Activated T-cell treated with anti-CD3 and anti-CD28 coated beads, Interleukin-2, amount 50 U/mL, for 72 hours (primary cell): ENCODE measurements around the gene CMTM8. TPM values are rescaled to one million over a fixed set of nuclear protein-coding genes. Genes with fewer than 3 reads are reported as not detected.
A peak's percentile ranks its signal among the peaks of the same experiment; 100 is the strongest.
"Not testable (repeated sequence)": the region's sequence is repeated elsewhere in the genome, so short reads cannot be mapped to it uniquely, and the experiment has no call there.

Experiments used
- ATAC-seq, 2 donors: fragments of 150-1000 bp; cut with Tn5 transposase; replicated peaks in 1 of 2; 2 replicates each; pipeline ENCODE4 v1.10.0; 2021; ENCODE audit warnings: moderate library complexity in 2 of 2, mild to moderate bottlenecking in 1 of 2
- DNase-seq, 2 donors: peaks; one replicate each; pipeline ENCODE4 v3.0.0; 2021 to 2022; ENCODE audit warnings: mixed read lengths in 1 of 2
- H3K27ac Mint-ChIP-seq: one replicate; pipeline ENCODE4 v1.8.0; 2022; ENCODE audit warnings: mild to moderate bottlenecking, moderate library complexity, mixed read lengths
- H3K27me3 Mint-ChIP-seq: one replicate; pipeline ENCODE4 v1.8.0; 2022; ENCODE audit warnings: low read depth, mixed read lengths
- H3K36me3 Mint-ChIP-seq, 2 donors: one replicate each; pipeline ENCODE4 v1.8.0; 2022; ENCODE audit warnings: mixed read lengths in 2 of 2, mild to moderate bottlenecking in 1 of 2; ENCODE audit not compliant: insufficient read depth in 2 of 2
- H3K4me1 Mint-ChIP-seq: one replicate; pipeline ENCODE4 v1.8.0; 2022; ENCODE audit warnings: low read depth, mixed read lengths
- H3K4me3 Mint-ChIP-seq, 2 donors: one replicate each; pipeline ENCODE4 v1.8.0; 2022; ENCODE audit warnings: mild to moderate bottlenecking in 2 of 2, mixed read lengths in 2 of 2, moderate library complexity in 2 of 2
- H3K9me3 Mint-ChIP-seq, 2 donors: one replicate each; pipeline ENCODE4 v1.8.0; 2022; ENCODE audit warnings: mixed read lengths in 2 of 2
- total RNA-seq, 2 donors: library from RNA; stranded (reverse); gene quantifications; one replicate each; pipeline ENCODE4 v1.2.3, GENCODE V29; 2022

The CMTM8 gene, protein sequence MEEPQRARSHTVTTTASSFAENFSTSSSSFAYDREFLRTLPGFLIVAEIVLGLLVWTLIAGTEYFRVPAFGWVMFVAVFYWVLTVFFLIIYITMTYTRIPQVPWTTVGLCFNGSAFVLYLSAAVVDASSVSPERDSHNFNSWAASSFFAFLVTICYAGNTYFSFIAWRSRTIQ
- total RNA-seq = 1 to 10 TPM; 7.1 to 9.0 TPM

DNA sequence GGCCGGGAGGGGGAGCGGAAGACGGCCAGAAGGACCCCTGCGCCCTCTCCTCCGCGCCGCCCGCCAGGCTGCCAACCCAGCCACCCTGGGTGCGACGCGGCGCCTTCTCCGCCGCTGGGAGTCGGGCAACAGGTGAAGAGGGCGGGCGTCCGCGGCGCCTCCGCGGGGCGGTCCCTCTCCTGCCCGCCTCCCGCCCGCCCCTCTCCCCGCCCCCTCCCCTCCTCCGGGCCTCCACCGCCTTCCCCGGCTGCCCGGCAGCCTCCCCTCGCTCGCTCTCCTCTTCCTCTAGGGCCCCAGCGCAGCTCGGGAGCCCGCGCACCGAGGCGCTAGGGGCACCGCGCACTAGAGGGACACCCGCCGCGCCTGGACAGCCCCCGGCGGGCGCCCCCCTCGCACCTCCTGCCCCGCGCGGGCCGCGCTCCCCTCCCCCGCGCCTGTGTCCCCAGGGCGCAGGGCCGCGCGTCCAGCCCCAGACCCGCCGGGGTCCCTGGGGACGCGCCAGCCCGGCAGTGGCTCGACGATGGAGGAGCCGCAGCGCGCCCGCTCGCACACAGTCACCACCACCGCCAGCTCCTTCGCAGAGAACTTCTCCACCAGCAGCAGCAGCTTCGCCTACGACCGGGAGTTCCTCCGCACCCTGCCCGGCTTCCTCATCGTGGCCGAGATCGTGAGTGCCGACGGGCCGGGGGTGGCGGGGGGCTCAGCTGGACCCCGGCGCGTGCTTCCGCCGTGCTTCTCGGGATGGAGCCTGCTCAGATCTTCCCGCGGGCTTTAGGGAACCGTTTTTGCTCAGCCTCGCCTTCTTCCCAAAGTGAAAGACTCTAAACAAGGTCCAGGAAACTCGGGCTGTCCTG, at the start of gene CMTM8:
CMTM8 (plus strand) TSS at position 228 of the 854 bp plus-strand sequence; CDS start at position 521, 293 bp downstream.
- ATAC-seq (peak; percentile 84 to 87), DNase-seq (peak; percentile 66 to 73)
- Mint-ChIP-seq H3K4me1 (peaks cover 36% of the 10 kb centered on the region), H3K27me3 (peaks cover 16% of the 10 kb centered on the region), H3K9me3 (peaks cover 2 to 7% of the 10 kb centered on the region in 2 donors), H3K4me3 (peak within 1 kb of the TSS; percentile 85 to 92), H3K36me3 (peaks cover 12 to 14% of the 10 kb centered on the region in 2 donors), H3K27ac (peak within 1 kb of the TSS; percentile 34)

DNA sequence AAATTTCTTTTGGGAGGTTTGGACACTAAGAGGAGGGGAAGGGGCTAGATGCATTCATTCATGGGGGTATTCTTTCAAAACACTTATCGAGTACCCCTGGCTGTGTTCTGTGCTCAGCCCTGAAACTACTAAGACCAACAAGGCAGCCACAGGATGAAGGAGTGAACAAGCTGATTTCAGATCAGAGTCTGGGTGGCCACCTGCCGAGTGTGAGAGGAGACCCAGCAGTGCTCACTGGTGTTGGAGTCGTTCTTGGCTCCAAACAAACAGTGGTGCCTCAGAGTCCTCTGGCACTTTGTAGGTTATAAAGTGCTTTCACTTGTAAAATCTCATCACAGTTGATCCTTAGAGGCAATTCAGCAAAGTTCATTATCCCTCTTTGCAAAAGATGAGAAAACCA, 48.8 kb upstream of the CMTM8 start:
- DNase-seq (no peak), ATAC-seq (no peak)
- Mint-ChIP-seq H3K27me3 (peaks cover 16% of the 10 kb centered on the region), H3K36me3 (no peaks in the 10 kb centered on the region), H3K4me1 (no peaks in the 10 kb centered on the region), H3K9me3 (no peaks in the 10 kb centered on the region), H3K27ac (no peak overlapping the region), H3K4me3 (no peak overlapping the region)

DNA sequence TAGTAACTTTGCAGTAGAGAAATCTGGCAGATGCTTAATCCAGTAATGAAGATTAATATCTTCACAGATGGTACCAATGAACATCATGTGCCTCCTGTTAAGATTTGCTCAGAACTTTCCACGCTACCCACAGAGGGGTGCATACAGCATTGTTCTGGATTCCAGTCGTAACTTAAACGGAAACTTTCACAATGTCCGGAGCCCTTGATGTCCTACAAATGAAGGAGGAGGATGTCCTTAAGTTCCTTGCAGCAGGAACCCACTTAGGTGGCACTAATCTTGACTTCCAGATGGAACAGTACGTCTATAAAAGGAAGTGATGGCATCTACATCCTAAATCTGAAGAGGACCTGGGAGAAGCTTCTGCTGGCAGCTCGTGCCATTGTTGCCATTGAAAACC, 47.9 kb upstream of the CMTM8 start:
- H3K9me3 Mint-ChIP-seq, H3K4me3 Mint-ChIP-seq, H3K27ac Mint-ChIP-seq, ATAC-seq, H3K4me1 Mint-ChIP-seq, H3K36me3 Mint-ChIP-seq, DNase-seq: not testable (repeated sequence)
- H3K27me3 Mint-ChIP-seq = peaks cover 16% of the 10 kb centered on the region

GRCh38 chr3:32193101-32193500, 45.4 kb upstream of the CMTM8 start:
- DNase-seq = no peak
- no peak overlapping the region for H3K4me3 Mint-ChIP-seq
- peaks cover 23% of the 10 kb centered on the region for H3K27me3 Mint-ChIP-seq
- H3K4me1 Mint-ChIP-seq = no peaks in the 10 kb centered on the region
- no peaks in the 10 kb centered on the region for H3K9me3 Mint-ChIP-seq
- no peak for ATAC-seq
- no peaks in the 10 kb centered on the region for H3K36me3 Mint-ChIP-seq
- no peak overlapping the region for H3K27ac Mint-ChIP-seq

- Mint-ChIP-seq H3K9me3 (no peaks in the 10 kb centered on the region), H3K27ac (no peak overlapping the region), H3K27me3 (peaks cover 21% of the 10 kb centered on the region), H3K4me1 (no peaks in the 10 kb centered on the region), H3K36me3 (no peaks in the 10 kb centered on the region), H3K4me3 (no peak overlapping the region)
- DNase-seq (no peak), ATAC-seq (no peak)
Observed at GRCh38 chr3:32194653-32195052, 43.8 kb upstream of the CMTM8 start.

- no peak overlapping the region for H3K27ac Mint-ChIP-seq
- no peaks in the 10 kb centered on the region for H3K4me1 Mint-ChIP-seq
- no peak overlapping the region for H3K4me3 Mint-ChIP-seq
- no peaks in the 10 kb centered on the region for H3K9me3 Mint-ChIP-seq
- ATAC-seq (no peak), DNase-seq (no peak)
- H3K27me3 Mint-ChIP-seq = peaks cover 24% of the 10 kb centered on the region
- no peaks in the 10 kb centered on the region for H3K36me3 Mint-ChIP-seq
Observed at GRCh38 chr3:32195995-32196540, 42.4 kb upstream of the CMTM8 start.

GRCh38 chr3:32197991-32198390, 40.5 kb upstream of the CMTM8 start:
- Mint-ChIP-seq H3K4me3 (no peak overlapping the region), H3K27ac (no peak overlapping the region), H3K36me3 (no peaks in the 10 kb centered on the region), H3K9me3 (no peaks in the 10 kb centered on the region), H3K4me1 (no peaks in the 10 kb centered on the region), H3K27me3 (peaks cover 19% of the 10 kb centered on the region)
- ATAC-seq (no peak), DNase-seq (no peak)

GRCh38 chr3:32198714-32199113, 39.8 kb upstream of the CMTM8 start:
- H3K27me3 Mint-ChIP-seq = peaks cover 19% of the 10 kb centered on the region

GRCh38 chr3:32200490-32200889, 38.0 kb upstream of the CMTM8 start:
- DNase-seq (no peak), ATAC-seq (no peak)
- H3K4me3 Mint-ChIP-seq = no peak overlapping the region
- no peaks in the 10 kb centered on the region for H3K9me3 Mint-ChIP-seq
- no peak overlapping the region for H3K27ac Mint-ChIP-seq
- H3K36me3 Mint-ChIP-seq = no peaks in the 10 kb centered on the region
- H3K4me1 Mint-ChIP-seq = no peaks in the 10 kb centered on the region
- peaks cover 19% of the 10 kb centered on the region for H3K27me3 Mint-ChIP-seq

More at GRCh38 chr3:32198714-32199113, 39.8 kb upstream of the CMTM8 start:
- no peaks in the 10 kb centered on the region for H3K36me3 Mint-ChIP-seq
- H3K9me3 Mint-ChIP-seq = no peaks in the 10 kb centered on the region
- no peak overlapping the region for H3K27ac Mint-ChIP-seq
- no peaks in the 10 kb centered on the region for H3K4me1 Mint-ChIP-seq
- ATAC-seq (no peak), DNase-seq (no peak)
- no peak overlapping the region for H3K4me3 Mint-ChIP-seq

DNA sequence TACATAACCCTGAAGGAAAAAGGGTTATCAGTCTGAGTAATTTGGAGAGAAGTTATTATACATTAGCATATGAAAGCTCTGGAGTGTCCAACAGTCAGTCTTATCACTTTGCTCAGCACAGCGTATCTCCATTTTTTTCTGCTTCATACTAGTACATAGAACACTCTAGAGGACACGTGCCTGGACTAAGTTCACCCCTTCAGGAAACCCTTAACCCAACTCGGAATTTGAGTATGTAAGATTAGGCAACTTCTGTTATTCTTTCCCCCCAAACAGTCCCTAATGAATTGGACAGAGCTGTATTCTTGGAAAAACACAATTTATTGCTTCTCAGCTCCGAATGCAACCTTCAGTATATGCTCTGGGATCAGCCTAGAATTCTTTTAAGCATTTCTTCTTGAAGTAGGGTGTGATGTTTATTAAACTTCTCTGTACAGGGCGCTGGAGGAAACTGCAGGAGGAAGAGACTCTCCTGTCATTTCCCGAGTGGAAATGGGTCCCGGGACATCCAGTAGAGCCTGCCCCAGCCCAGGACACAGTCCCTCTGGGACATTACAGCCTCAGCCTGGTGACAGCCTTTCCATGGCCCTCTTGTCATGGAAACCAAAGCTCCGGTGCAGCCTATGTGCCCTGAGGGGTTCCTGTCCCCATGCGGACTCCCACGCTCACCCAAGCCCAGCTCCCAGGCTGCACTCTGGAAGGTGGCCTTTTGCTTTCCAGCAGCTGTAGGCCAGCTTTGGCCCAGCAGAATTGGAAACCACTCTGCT, 37.3 kb upstream of the CMTM8 start:
- Mint-ChIP-seq H3K36me3 (no peaks in the 10 kb centered on the region), H3K9me3 (no peaks in the 10 kb centered on the region), H3K27me3 (peaks cover 19% of the 10 kb centered on the region), H3K4me3 (no peak overlapping the region), H3K4me1 (no peaks in the 10 kb centered on the region), H3K27ac (no peak overlapping the region)
- ATAC-seq (no peak), DNase-seq (no peak)

GRCh38 chr3:32202496-32202895, 36.0 kb upstream of the CMTM8 start:
- Mint-ChIP-seq H3K27ac (no peak overlapping the region), H3K4me3 (no peak overlapping the region), H3K27me3 (peaks cover 12% of the 10 kb centered on the region), H3K9me3 (no peaks in the 10 kb centered on the region), H3K36me3 (no peaks in the 10 kb centered on the region), H3K4me1 (no peaks in the 10 kb centered on the region)
- ATAC-seq (no peak), DNase-seq (no peak)

DNA sequence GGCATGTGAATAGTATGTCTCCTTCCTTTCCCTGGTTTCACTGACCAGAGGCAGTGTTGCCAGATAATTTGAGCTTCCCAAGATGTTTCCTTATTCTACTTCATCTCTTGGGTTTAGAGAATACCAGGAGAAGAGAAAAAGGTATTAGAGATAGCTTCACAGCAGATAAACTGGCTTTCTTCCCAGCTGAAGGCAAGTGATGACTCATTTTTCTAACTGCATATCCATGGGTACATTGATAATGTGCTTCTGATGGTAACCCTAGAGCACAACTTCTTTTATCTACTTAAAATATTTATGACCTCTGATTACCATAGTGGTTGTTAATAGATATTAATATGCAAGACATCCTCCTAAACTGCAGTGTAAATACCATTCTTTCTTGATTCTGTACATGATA, 34.6 kb upstream of the CMTM8 start:
- no peak overlapping the region for H3K27ac Mint-ChIP-seq
- ATAC-seq (no peak), DNase-seq (no peak)
- no peaks in the 10 kb centered on the region for H3K4me1 Mint-ChIP-seq
- H3K4me3 Mint-ChIP-seq = no peak overlapping the region
- no peaks in the 10 kb centered on the region for H3K36me3 Mint-ChIP-seq
- H3K27me3 Mint-ChIP-seq = peaks cover 12% of the 10 kb centered on the region
- H3K9me3 Mint-ChIP-seq = no peaks in the 10 kb centered on the region

DNA sequence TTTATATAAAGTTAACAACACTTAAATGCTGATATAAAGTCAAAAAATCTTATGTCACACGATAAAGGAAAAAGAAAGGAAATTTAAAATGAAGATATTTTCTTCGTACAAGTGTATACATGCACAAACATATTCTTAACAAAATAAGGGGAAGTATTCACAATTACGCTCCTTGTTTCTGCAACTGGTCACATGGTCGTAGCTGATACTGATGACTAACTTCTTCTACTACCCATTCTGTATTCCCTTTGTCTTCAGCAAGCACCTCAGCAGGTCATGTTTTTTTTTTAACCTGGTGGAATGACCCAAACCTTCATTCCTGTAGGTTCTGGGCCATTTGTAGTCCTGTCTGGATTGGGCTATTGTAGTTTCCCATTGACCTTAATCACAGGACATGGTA, 30.0 kb upstream of the CMTM8 start:
- H3K9me3 Mint-ChIP-seq = no peaks in the 10 kb centered on the region
- no peak overlapping the region for H3K4me3 Mint-ChIP-seq
- no peaks in the 10 kb centered on the region for H3K27me3 Mint-ChIP-seq
- no peaks in the 10 kb centered on the region for H3K4me1 Mint-ChIP-seq
- no peak for ATAC-seq
- no peaks in the 10 kb centered on the region for H3K36me3 Mint-ChIP-seq
- DNase-seq = no peak
- no peak overlapping the region for H3K27ac Mint-ChIP-seq
